DOHH2 (cell line): ENCODE measurements around the gene GRID1.

ENCODE experiments used
- H3F3A ChIP-seq: fragments of 200-600 bp; sonication (generic), shearing (Covaris generic); 2 replicates; pipeline ENCODE4 v1.6.0; 2016; ENCODE audit warnings: antibody characterized with exemption, mild to moderate bottlenecking; ENCODE audit not compliant: control insufficient read depth, insufficient read depth
- H3K27ac ChIP-seq: fragments of 200-600 bp; sonication (generic); 2 replicates; pipeline ENCODE4 v1.5.1; 2014; ENCODE audit warnings: low read depth, mild to moderate bottlenecking, low read length, moderate library complexity
- H3K27me3 ChIP-seq: fragments of 200-600 bp; sonication (generic); 2 replicates; pipeline ENCODE4 v1.6.1; 2014; ENCODE audit warnings: mild to moderate bottlenecking, low read length, mixed read lengths; ENCODE audit not compliant: control insufficient read depth
- H3K36me3 ChIP-seq: fragments of 200-600 bp; sonication (generic); 2 replicates; pipeline ENCODE4 v1.6.1; 2014; ENCODE audit warnings: mild to moderate bottlenecking, low read length, moderate library complexity, mixed read lengths; ENCODE audit not compliant: control insufficient read depth
- H3K4me1 ChIP-seq: fragments of 200-600 bp; sonication (generic); 2 replicates; pipeline ENCODE4 v1.6.1; 2014; ENCODE audit warnings: mild to moderate bottlenecking, low read length, mixed read lengths; ENCODE audit not compliant: control insufficient read depth
- H3K4me2 ChIP-seq: fragments of 200-600 bp; sonication (generic); 2 replicates; pipeline ENCODE4 v1.6.0; 2014; ENCODE audit warnings: mild to moderate bottlenecking, low read length, moderate library complexity
- H3K4me3 ChIP-seq: fragments of 200-600 bp; sonication (generic); 2 replicates; pipeline ENCODE4 v1.5.1; 2014; ENCODE audit warnings: mild to moderate bottlenecking, low read length, mixed read lengths
- H3K79me2 ChIP-seq: fragments of 200-600 bp; sonication (generic); 2 replicates; pipeline ENCODE4 v1.6.1; 2014; ENCODE audit warnings: mild to moderate bottlenecking, low read length, mixed read lengths; ENCODE audit not compliant: control insufficient read depth
- H3K9me2 ChIP-seq: fragments of 200-600 bp; sonication (generic); replicated peaks from 2 replicates; pipeline ENCODE4 v1.6.1; 2014; ENCODE audit warnings: mild to moderate bottlenecking, low read length, mixed read lengths; ENCODE audit not compliant: control insufficient read depth
- H3K9me3 ChIP-seq: fragments of 200-600 bp; sonication (generic); 2 replicates; pipeline ENCODE4 v1.6.1; 2014; ENCODE audit warnings: antibody characterized with exemption, low read length, mixed read lengths; ENCODE audit not compliant: control insufficient read depth, insufficient read depth
- H4K20me1 ChIP-seq: fragments of 200-600 bp; sonication (generic); 2 replicates; pipeline ENCODE4 v1.6.0; 2014; ENCODE audit warnings: low read depth, mild to moderate bottlenecking, antibody characterized with exemption, low read length, moderate library complexity; ENCODE audit not compliant: control insufficient read depth, insufficient read depth
- EZH2phosphoT487 ChIP-seq: fragments of 200-600 bp; sonication (generic); IDR thresholded peaks from 2 replicates; pipeline ENCODE4 v1.6.1; 2017; ENCODE audit warnings: borderline replicate concordance, mild to moderate bottlenecking, antibody characterized with exemption, low read length, moderate library complexity, mixed read lengths
- TF ChIP-seq, protein P1 (sequence below): fragments of 200-600 bp; sonication (generic); IDR thresholded peaks from one replicate; pipeline ENCODE4 v1.5.1; 2014; ENCODE audit warnings: antibody characterized with exemption, mild to moderate bottlenecking, low read depth, low read length; ENCODE audit not compliant: poor library complexity, severe bottlenecking

The GRID1 gene

DNA sequence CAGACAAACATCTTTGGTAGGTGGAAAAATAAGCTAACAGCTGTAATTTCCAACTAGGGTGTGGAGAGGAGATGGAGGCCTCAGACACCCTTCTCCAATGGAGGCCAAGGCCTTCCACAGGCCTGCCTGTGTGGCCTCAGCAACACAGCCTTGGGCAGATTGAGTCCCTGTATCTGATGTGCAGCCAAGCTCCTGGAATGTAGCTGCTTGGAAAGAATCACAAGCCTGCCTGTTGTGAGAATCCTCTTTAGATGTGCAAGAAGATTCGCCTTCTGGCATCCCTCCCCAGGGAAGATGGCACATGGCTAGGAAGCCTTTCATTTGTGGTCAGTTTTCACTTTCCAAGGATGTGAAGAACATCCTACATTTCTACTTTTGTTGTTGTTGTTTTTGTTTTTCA lies 684.0 kb downstream of the GRID1 start:
- no peaks in the 10 kb centered on the region for H3K9me3 ChIP-seq
- H3K4me2 ChIP-seq, result no peak overlapping the region
- TF ChIP-seq EZH2phosphoT487, result no peak
- TF ChIP-seq, protein P1, sequence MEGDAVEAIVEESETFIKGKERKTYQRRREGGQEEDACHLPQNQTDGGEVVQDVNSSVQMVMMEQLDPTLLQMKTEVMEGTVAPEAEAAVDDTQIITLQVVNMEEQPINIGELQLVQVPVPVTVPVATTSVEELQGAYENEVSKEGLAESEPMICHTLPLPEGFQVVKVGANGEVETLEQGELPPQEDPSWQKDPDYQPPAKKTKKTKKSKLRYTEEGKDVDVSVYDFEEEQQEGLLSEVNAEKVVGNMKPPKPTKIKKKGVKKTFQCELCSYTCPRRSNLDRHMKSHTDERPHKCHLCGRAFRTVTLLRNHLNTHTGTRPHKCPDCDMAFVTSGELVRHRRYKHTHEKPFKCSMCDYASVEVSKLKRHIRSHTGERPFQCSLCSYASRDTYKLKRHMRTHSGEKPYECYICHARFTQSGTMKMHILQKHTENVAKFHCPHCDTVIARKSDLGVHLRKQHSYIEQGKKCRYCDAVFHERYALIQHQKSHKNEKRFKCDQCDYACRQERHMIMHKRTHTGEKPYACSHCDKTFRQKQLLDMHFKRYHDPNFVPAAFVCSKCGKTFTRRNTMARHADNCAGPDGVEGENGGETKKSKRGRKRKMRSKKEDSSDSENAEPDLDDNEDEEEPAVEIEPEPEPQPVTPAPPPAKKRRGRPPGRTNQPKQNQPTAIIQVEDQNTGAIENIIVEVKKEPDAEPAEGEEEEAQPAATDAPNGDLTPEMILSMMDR, result no peak
- H4K20me1 ChIP-seq, result no peaks in the 10 kb centered on the region
- H3K4me3 ChIP-seq, result no peak overlapping the region
- H3K27ac ChIP-seq, result no peak overlapping the region
- H3K27me3 ChIP-seq, result no peaks in the 10 kb centered on the region
- no peaks in the 10 kb centered on the region for H3K9me2 ChIP-seq
- H3K79me2 ChIP-seq, result no peaks in the 10 kb centered on the region
- no peaks in the 10 kb centered on the region for H3K36me3 ChIP-seq
- H3K4me1 ChIP-seq, result no peaks in the 10 kb centered on the region
- no peaks in the 10 kb centered on the region for H3F3A ChIP-seq

DNA sequence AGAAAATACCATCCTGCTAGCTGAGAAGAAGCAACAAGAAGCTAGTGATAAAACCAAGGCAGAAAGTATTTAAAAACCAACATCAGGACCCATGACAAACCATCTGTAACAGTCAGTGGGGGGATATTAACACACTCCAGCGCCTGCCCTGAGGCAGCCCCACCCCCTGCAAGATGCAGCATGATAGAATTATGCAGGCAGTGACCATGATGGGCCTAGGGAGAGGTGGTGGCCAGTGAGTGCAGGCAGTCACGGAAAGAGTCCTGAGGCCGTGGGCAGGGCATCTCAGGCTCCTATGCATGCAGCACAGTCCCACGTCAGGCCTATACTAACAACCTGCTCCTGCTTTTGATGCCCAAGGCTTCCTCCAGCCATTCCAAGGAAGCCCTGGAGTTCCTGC lies 686.9 kb downstream of the GRID1 start:
- H3K79me2 ChIP-seq, result no peaks in the 10 kb centered on the region
- H3K4me1 ChIP-seq, result no peaks in the 10 kb centered on the region
- H3F3A ChIP-seq, result no peaks in the 10 kb centered on the region
- H3K4me2 ChIP-seq, result no peak overlapping the region
- no peaks in the 10 kb centered on the region for H3K27me3 ChIP-seq
- no peaks in the 10 kb centered on the region for H3K36me3 ChIP-seq
- no peaks in the 10 kb centered on the region for H3K9me3 ChIP-seq
- no peak overlapping the region for H3K27ac ChIP-seq
- TF ChIP-seq, protein P1, result no peak
- H3K9me2 ChIP-seq, result no peaks in the 10 kb centered on the region
- H3K4me3 ChIP-seq, result no peak overlapping the region
- H4K20me1 ChIP-seq, result no peaks in the 10 kb centered on the region

DNA sequence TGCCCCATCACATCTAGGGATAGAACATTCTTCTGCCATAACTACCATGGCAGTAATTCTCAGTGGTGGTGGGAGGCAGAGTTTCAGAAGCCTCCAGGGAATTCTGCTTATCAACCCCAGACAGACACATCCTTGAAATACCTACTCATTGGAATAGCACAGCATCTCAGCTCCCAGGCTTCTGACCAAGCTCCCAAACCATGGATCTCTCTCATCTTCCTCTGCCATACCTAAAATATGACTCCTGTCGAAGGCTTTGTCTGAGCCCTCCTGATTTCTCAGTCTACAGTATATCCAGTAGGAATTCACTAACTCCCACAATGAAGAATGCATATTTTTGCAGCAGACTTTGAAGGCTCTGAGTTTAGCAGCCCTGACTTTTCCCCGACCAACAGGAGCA lies 687.5 kb downstream of the GRID1 start:
- Histone ChIP-seq H3K4me1 (no peaks in the 10 kb centered on the region), H3K9me3 (no peaks in the 10 kb centered on the region), H4K20me1 (no peaks in the 10 kb centered on the region), H3K4me3 (no peak overlapping the region), H3K27me3 (no peaks in the 10 kb centered on the region), H3K79me2 (no peaks in the 10 kb centered on the region), H3F3A (no peaks in the 10 kb centered on the region), H3K4me2 (no peak overlapping the region), H3K9me2 (no peaks in the 10 kb centered on the region), H3K36me3 (no peaks in the 10 kb centered on the region), H3K27ac (no peak overlapping the region)
- TF ChIP-seq EZH2phosphoT487, result no peak
- TF ChIP-seq, protein P1, result no peak

DNA sequence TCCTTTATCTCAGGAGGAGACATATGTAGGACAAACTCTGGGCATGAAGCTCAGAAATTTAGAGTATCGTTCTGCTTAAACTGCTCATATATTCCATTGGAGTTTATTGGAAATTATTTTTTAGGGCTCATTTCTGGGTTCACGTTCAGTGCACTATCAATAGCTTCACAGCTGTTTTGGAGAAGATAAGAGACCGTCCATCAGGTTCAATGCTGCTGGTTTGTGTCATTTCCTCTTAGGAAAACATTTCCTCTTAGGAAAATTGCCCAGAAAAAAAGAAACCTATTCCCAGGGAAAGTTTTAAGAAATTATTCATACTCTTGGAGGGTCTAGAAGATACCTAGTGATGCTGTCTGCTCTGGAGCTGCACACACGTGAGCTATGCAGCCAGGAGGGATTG lies 691.7 kb downstream of the GRID1 start:
- H4K20me1 ChIP-seq, result no peaks in the 10 kb centered on the region
- no peak for TF ChIP-seq EZH2phosphoT487
- TF ChIP-seq, protein P1, result no peak
- no peaks in the 10 kb centered on the region for H3K79me2 ChIP-seq
- H3K9me3 ChIP-seq, result no peaks in the 10 kb centered on the region
- H3K27me3 ChIP-seq, result no peaks in the 10 kb centered on the region
- no peaks in the 10 kb centered on the region for H3K4me1 ChIP-seq
- no peak overlapping the region for H3K4me3 ChIP-seq
- H3K36me3 ChIP-seq, result no peaks in the 10 kb centered on the region
- H3K9me2 ChIP-seq, result no peaks in the 10 kb centered on the region
- no peak overlapping the region for H3K4me2 ChIP-seq
- H3F3A ChIP-seq, result no peaks in the 10 kb centered on the region
- H3K27ac ChIP-seq, result no peak overlapping the region
